ENCODE data around the gene PTPRA. TPM values are rescaled to one million over a fixed set of nuclear protein-coding genes. Genes with fewer than 3 reads are reported as not detected.

Gene PTPRA
- total and polyA plus RNA-seq, 2 of the 13 experiments (the other 11 are each of a cell fraction or from before 2014, with no cell fraction given) = 47.2 to 127 TPM

DNA sequence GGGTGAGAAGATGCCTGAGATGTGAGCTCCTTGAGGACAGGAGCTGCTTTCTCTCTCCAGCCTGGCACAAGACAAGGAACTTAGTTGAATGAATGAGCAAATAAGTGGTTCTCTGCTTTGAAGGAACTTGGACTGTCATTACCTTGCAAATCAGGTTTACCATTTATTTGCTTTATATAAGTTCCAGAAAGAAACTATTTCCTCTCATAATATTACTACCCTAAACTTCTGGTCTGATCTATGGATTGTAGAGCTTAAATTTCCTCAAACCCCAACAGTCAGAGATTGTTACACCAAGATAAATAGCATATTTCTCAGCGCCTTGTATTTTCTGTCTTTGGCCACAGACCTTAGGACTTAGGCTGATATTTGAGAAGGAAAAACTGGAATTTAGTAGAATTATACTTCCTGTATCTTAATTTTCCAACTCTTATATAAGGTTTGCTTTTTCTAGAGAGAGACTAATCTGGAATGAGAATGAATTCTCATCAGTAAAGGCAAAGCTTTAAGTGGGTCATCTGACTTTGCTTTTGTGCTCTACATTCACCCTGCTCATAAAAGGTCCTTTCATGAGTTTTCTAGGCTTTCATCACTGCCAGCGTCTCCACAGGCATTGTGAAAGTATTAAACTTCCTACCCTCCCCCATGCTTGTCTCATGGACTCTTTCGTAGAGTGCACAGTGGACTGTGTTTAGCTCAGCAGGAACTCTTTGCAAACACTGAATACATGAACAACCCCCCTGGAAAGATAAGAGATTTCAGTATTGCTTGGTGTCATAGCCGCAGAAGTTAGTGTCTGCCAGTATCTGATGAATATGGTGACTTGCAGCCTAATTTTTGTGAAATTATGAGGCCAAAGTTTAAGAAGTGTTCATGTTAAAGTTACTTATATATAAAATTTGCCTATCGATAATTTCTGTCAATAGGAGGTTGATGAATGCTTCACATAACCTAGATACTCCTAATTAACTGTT lies 74.0 kb downstream of the PTPRA start (continued):
- no peak for TF ChIP-seq CAMTA2 (CRISPR knock-in tag; IDR thresholded peaks at IDR 0.05; ENCODE audit: borderline replicate concordance)
- TF ChIP-seq HOXD1 (CRISPR knock-in tag; IDR thresholded peaks at IDR 0.05) = 0 out of 2 replicates have a peak, but pooled peaks have one; percentile 60
- TF ChIP-seq, protein P1, sequence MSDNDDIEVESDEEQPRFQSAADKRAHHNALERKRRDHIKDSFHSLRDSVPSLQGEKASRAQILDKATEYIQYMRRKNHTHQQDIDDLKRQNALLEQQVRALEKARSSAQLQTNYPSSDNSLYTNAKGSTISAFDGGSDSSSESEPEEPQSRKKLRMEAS (IDR thresholded peaks at IDR 0.05) = peak; percentile 54; the same call in 1 of the 2 replicates
- peak; percentile 79 for TF ChIP-seq ISL2 (CRISPR knock-in tag; IDR thresholded peaks at IDR 0.05)
- TF ChIP-seq, protein P2, sequence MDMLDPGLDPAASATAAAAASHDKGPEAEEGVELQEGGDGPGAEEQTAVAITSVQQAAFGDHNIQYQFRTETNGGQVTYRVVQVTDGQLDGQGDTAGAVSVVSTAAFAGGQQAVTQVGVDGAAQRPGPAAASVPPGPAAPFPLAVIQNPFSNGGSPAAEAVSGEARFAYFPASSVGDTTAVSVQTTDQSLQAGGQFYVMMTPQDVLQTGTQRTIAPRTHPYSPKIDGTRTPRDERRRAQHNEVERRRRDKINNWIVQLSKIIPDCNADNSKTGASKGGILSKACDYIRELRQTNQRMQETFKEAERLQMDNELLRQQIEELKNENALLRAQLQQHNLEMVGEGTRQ (IDR thresholded peaks at IDR 0.05; ENCODE audit: low read depth, low read length) = peak; percentile 18; the same call in 1 of the 2 replicates
- TF ChIP-seq, protein P2 (CRISPR knock-in tag; IDR thresholded peaks at IDR 0.05; ENCODE audit: borderline replicate concordance) = no peak; the same call in none of the 2 replicates
- TF ChIP-seq, protein P3, sequence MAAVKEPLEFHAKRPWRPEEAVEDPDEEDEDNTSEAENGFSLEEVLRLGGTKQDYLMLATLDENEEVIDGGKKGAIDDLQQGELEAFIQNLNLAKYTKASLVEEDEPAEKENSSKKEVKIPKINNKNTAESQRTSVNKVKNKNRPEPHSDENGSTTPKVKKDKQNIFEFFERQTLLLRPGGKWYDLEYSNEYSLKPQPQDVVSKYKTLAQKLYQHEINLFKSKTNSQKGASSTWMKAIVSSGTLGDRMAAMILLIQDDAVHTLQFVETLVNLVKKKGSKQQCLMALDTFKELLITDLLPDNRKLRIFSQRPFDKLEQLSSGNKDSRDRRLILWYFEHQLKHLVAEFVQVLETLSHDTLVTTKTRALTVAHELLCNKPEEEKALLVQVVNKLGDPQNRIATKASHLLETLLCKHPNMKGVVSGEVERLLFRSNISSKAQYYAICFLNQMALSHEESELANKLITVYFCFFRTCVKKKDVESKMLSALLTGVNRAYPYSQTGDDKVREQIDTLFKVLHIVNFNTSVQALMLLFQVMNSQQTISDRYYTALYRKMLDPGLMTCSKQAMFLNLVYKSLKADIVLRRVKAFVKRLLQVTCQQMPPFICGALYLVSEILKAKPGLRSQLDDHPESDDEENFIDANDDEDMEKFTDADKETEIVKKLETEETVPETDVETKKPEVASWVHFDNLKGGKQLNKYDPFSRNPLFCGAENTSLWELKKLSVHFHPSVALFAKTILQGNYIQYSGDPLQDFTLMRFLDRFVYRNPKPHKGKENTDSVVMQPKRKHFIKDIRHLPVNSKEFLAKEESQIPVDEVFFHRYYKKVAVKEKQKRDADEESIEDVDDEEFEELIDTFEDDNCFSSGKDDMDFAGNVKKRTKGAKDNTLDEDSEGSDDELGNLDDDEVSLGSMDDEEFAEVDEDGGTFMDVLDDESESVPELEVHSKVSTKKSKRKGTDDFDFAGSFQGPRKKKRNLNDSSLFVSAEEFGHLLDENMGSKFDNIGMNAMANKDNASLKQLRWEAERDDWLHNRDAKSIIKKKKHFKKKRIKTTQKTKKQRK (IDR thresholded peaks at IDR 0.05; ENCODE audit: low read length) = no peak
- 0 out of 2 replicates have a peak, but pooled peaks have one; percentile 3 for TF ChIP-seq ZFP37 (CRISPR knock-in tag; IDR thresholded peaks at IDR 0.05; ENCODE audit: borderline replicate concordance)
- TF ChIP-seq ZNF124 (CRISPR knock-in tag; IDR thresholded peaks at IDR 0.05) = peak; percentile 90
- TF ChIP-seq SP5 (CRISPR knock-in tag; IDR thresholded peaks at IDR 0.05; ENCODE audit: borderline replicate concordance, low read depth) = peak; percentile 54; the same call in 1 of the 2 replicates
- TF ChIP-seq ZNF329 (CRISPR knock-in tag; IDR thresholded peaks at IDR 0.05; ENCODE audit: low read depth) = no peak
- no peak for TF ChIP-seq RBFOX2 (IDR thresholded peaks at IDR 0.05; ENCODE audit: low read depth, low read length)
- TF ChIP-seq ZNF34 (CRISPR knock-in tag; IDR thresholded peaks at IDR 0.05; ENCODE audit: borderline replicate concordance) = no peak
- no peak for TF ChIP-seq KAT2B (IDR thresholded peaks at IDR 0.05; ENCODE audit: borderline replicate concordance, low read depth, low read length)
- TF ChIP-seq NFKBIZ (CRISPR knock-in tag; IDR thresholded peaks at IDR 0.05) = 0 out of 2 replicates have a peak, but pooled peaks have one; percentile 87
- TF ChIP-seq, protein P4, sequence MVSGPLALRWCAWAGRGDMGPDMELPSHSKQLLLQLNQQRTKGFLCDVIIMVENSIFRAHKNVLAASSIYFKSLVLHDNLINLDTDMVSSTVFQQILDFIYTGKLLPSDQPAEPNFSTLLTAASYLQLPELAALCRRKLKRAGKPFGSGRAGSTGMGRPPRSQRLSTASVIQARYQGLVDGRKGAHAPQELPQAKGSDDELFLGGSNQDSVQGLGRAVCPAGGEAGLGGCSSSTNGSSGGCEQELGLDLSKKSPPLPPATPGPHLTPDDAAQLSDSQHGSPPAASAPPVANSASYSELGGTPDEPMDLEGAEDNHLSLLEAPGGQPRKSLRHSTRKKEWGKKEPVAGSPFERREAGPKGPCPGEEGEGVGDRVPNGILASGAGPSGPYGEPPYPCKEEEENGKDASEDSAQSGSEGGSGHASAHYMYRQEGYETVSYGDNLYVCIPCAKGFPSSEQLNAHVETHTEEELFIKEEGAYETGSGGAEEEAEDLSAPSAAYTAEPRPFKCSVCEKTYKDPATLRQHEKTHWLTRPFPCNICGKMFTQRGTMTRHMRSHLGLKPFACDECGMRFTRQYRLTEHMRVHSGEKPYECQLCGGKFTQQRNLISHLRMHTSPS (CRISPR knock-in tag; IDR thresholded peaks at IDR 0.05; ENCODE audit: low read depth) = no peak
- peak; percentile 69; the same call in 1 of the 2 replicates for TF ChIP-seq RELA (CRISPR knock-in tag; IDR thresholded peaks at IDR 0.05)
- no peak; the same call in 1 of the 2 replicates for TF ChIP-seq ZNF607 (CRISPR knock-in tag; IDR thresholded peaks at IDR 0.05; ENCODE audit: borderline replicate concordance)
- TF ChIP-seq SOX13 (IDR thresholded peaks at IDR 0.05) = peak; percentile 86
- peak in 1 of 2 experiments; percentile 97; a peak in 2 of 4 replicates for TF ChIP-seq SOX13 (CRISPR knock-in tag; conservative IDR thresholded peaks at IDR 0.05 in 1 of 2, IDR thresholded peaks at IDR 0.05 in 1 of 2)
- no peak for TF ChIP-seq ZNF709 (CRISPR knock-in tag; IDR thresholded peaks at IDR 0.05)
- peak; percentile 97 for TF ChIP-seq CBX5 (CRISPR knock-in tag; IDR thresholded peaks at IDR 0.05; ENCODE audit: borderline replicate concordance)
